Ammon's horn (tissue), 1 donor: ENCODE data around the gene TRAF2.

Source experiments
- DNase-seq: peaks from one replicate; pipeline ENCODE4 v3.0.0-alpha.2; 2016; ENCODE audit warnings: low spot score

TRAF2 gene

GRCh38 chr9:136962163-136962562, 75.8 kb downstream of the TRAF2 start:
- DNase-seq, result no peak

GRCh38 chr9:136962701-136963248, 76.5 kb downstream of the TRAF2 start:
- DNase-seq, result no peak

DNA sequence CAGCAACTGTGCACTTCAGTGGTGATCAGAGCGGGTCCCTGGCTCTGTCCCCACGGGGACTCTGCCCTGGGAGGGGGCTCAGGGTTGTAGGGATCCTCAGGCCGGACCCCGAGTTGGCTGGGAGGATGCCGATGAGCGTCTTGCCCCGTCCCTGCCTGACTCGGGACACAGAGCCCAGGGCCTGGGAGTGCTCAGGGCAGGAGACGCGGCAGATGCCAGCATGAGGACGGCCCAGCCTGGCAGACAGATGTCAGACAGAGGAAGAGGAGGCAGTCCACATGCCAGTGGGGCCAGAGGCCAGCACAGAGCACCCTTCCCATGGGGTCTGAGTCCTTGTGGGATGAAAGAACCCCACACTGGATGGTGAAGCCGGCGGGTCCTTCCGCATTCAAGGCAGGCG, 77.0 kb downstream of the TRAF2 start:
- DNase-seq, result peak; percentile 34

GRCh38 chr9:136963751-136964150, 77.4 kb downstream of the TRAF2 start:
- no peak for DNase-seq

GRCh38 chr9:136964171-136964689, 77.9 kb downstream of the TRAF2 start:
- no peak for DNase-seq

GRCh38 chr9:136964833-136965422, 78.6 kb downstream of the TRAF2 start:
- no peak for DNase-seq

GRCh38 chr9:136965771-136966484, 79.6 kb downstream of the TRAF2 start:
- peak; percentile 92 for DNase-seq

- no peak for DNase-seq
Measured at GRCh38 chr9:136968333-136969127, 82.2 kb downstream of the TRAF2 start.

- no peak for DNase-seq
Measured at GRCh38 chr9:136969150-136969549, 82.8 kb downstream of the TRAF2 start.

DNA sequence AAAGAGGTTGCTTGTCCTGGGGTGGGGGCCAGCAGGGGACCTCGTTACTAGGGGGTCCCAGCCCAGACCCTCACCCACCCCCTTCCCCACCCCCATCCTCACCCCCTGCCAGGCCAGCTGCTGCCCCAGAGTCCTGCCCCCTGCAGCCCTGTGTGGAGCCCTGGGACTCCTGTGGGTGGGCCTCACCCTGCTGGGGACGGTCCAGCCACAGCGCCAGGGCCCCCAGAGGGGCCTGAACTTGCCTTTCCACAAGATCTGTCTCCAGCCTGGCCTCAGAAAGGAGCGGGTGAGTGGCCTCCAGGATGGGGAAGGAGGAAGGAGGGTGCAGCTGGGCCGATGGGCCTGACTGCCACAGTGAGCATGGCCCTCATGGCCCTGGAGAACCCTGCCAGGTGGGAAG, 83.5 kb downstream of the TRAF2 start:
- DNase-seq, result no peak

- DNase-seq, result no peak
Measured at GRCh38 chr9:136970361-136970760, 84.0 kb downstream of the TRAF2 start.

GRCh38 chr9:136971746-136972145, 85.4 kb downstream of the TRAF2 start:
- no peak for DNase-seq

DNA sequence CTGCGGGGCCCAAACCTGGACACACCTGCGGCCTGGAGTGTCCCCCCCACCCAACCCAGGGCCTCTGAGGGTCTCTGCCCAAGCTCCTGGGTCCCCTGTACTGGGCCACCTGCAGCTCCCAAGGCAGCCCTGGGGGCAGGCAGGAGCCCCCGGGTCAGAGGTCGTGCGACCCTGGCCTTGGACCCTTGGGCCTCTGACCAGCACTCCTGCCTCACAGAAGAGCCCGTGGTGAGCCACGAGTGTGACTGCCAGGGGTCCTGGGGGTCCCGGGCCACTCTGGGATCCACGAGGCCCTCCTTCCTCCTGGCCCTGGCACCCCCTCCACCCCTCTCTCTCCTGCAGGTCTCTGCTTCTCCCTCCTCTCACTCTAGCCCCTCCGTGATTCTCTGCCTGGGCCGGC, 86.0 kb downstream of the TRAF2 start:
- no peak for DNase-seq

- DNase-seq, result no peak
Measured at GRCh38 chr9:136972743-136973142, 86.4 kb downstream of the TRAF2 start.

GRCh38 chr9:136973618-136974617, 87.6 kb downstream of the TRAF2 start:
- DNase-seq, result no peak

DNA sequence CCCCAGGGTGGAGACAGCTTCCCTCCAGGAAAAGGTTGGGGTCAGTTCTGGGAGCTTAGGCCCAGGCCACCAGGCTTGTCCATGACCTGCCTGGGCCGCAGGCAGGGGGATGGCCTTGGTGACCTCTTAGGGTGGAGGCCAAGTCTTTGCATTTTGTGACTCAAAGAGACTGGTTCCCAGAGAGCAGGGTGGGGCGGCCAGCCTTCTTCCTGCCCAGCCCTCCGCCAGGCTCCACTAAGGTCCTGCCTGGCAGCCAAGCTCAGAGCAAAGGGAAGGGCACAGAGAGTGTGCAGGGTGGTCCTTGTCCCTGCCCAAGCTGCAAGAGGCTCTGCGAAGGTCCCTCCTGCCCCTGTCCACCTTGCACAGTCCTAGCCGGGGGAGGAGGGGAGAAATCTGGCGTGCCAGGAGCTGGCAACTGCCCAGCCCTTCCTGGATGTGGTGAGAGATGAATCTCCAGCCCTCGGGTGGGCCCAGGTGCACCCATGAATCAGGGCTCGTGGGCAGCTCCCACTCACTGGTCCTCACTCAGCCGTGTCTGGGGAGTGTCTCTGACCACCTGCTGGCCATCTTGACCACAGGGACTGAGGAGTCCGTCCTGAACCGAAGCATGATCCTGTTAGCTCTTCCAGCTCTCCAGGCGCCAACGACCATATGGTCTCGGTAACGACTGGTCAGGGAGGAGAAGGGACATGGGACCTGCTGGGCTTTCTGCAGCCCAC, 88.7 kb downstream of the TRAF2 start:
- DNase-seq, result no peak

DNA sequence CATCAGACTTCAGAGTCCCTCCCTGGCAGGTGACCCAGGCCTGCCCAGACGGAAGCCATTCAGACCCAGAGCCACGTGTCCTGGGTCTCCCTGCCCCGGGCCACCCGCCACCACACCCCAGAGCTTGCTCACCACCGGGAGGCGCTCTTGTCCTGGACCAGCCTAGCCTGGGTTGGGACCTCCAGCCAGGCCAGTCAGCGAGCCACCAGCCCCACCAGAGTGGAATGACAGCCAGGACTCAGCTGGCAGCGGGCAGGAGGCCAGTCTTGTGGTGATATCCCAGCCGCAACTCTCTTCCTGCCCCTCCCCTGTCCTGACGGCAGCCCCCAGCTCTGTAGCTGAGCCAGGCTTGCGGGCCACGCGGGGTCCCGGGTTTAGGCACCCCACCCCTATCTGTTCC, 89.3 kb downstream of the TRAF2 start:
- peak; percentile 91 for DNase-seq
